ENCODE results near the gene IL1RAPL2.

Gene IL1RAPL2

GRCh38 chrX:104762641-104763040 is 196.6 kb downstream of the IL1RAPL2 start:
- TF ChIP-seq CTCF (IDR thresholded peaks at IDR 0.05; ENCODE audit: extremely low read depth, missing control alignments): no peak
- no peak for DNase-seq (ENCODE audit: low spot score)

GRCh38 chrX:104789784-104790183 is 223.8 kb downstream of the IL1RAPL2 start:
- DNase-seq (ENCODE audit: low spot score): no peak
- no peak for TF ChIP-seq CTCF (IDR thresholded peaks at IDR 0.05; ENCODE audit: extremely low read depth, missing control alignments)

GRCh38 chrX:104795804-104796203 is 229.8 kb downstream of the IL1RAPL2 start:
- DNase-seq (ENCODE audit: low spot score): no peak
- TF ChIP-seq CTCF (IDR thresholded peaks at IDR 0.05; ENCODE audit: extremely low read depth, missing control alignments): no peak

GRCh38 chrX:104803219-104803618 is 237.2 kb downstream of the IL1RAPL2 start:
- TF ChIP-seq CTCF (IDR thresholded peaks at IDR 0.05; ENCODE audit: extremely low read depth, missing control alignments): no peak

GRCh38 chrX:104806346-104806745 is 240.3 kb downstream of the IL1RAPL2 start:
- TF ChIP-seq CTCF (IDR thresholded peaks at IDR 0.05; ENCODE audit: extremely low read depth, missing control alignments): no peak

More at GRCh38 chrX:104803219-104803618, 237.2 kb downstream of the IL1RAPL2 start:
- DNase-seq (ENCODE audit: low spot score): no peak

GRCh38 chrX:104833401-104833800 is 267.4 kb downstream of the IL1RAPL2 start:
- no peak for TF ChIP-seq CTCF (IDR thresholded peaks at IDR 0.05; ENCODE audit: extremely low read depth, missing control alignments)
- no peak for DNase-seq (ENCODE audit: low spot score)

More at GRCh38 chrX:104806346-104806745, 240.3 kb downstream of the IL1RAPL2 start:
- no peak for DNase-seq (ENCODE audit: low spot score)

GRCh38 chrX:104842646-104843045 is 276.6 kb downstream of the IL1RAPL2 start:
- no peak for TF ChIP-seq CTCF (IDR thresholded peaks at IDR 0.05; ENCODE audit: extremely low read depth, missing control alignments)
- DNase-seq (ENCODE audit: low spot score): no peak
